ENCODE measurements around the gene NAPEPLD. TPM values are rescaled to one million over a fixed set of nuclear protein-coding genes. Genes with fewer than 3 reads are reported as not detected.
A peak's percentile ranks its signal among the peaks of the same experiment; 100 is the strongest.
"Not testable (repeated sequence)": the region's sequence is repeated elsewhere in the genome, so short reads cannot be mapped to it uniquely, and the experiment has no call there.

Gene NAPEPLD
- total RNA-seq, 1 experiment from 2014 or later: 22.6 TPM

- intact Hi-C loops (cut with micrococcal nuclease; ENCODE audit: unreplicated experiment): no loop called here
- H3F3A ChIP-seq (ENCODE audit: insufficient read depth, low read depth): peaks cover 13% of the 10 kb centered on the region; the same call in 1 of the 2 replicates
- no TSS peak for BruUV-seq (replicated peaks)
- no peaks in the 10 kb centered on the region for H3K9me2 ChIP-seq (ENCODE audit: insufficient read depth)
- no peak overlapping the region for H3K27ac ChIP-seq
- H3K27me3 ChIP-seq (ENCODE audit: insufficient read depth, low read depth): no peaks in the 10 kb centered on the region
- ChIA-PET CTCF (no interaction called here), POLR2A (ENCODE audit: unreplicated experiment) (no interaction called here)
- peaks cover 6% of the 10 kb centered on the region; the same call in 1 of the 2 replicates for H3K9me3 ChIP-seq (ENCODE audit: insufficient read depth, low read depth)
- TF ChIP-seq EZH2 (IDR thresholded peaks at IDR 0.05; ENCODE audit: low read depth) (no peak), CTCF (conservative IDR thresholded peaks at IDR 0.05) (no peak)
- no peaks in the 10 kb centered on the region for H4K20me1 ChIP-seq (ENCODE audit: insufficient read depth)
- H3K4me2 ChIP-seq: no peak overlapping the region
- no peak overlapping the region for H3K4me3 ChIP-seq
- H2AFZ ChIP-seq: no peak overlapping the region
- no peak for DNase-seq
- H3K4me1 ChIP-seq (replicated peaks; ENCODE audit: insufficient read depth): peaks cover 5% of the 10 kb centered on the region
- peaks cover 3% of the 10 kb centered on the region; the same call in 1 of the 2 replicates for H3K36me3 ChIP-seq (ENCODE audit: low read depth)
- H3K79me2 ChIP-seq (ENCODE audit: low read depth): no peaks in the 10 kb centered on the region
Measured at GRCh38 chr7:103115771-103116170, 33.1 kb downstream of the NAPEPLD start.

GRCh38 chr7:103114576-103115008 lies 34.3 kb downstream of the NAPEPLD start:
- H2AFZ ChIP-seq: no peak overlapping the region
- DNase-seq: no peak
- no TSS peak for BruUV-seq (replicated peaks)
- TF ChIP-seq EZH2 (IDR thresholded peaks at IDR 0.05; ENCODE audit: low read depth): no peak
- no peak for TF ChIP-seq CTCF (conservative IDR thresholded peaks at IDR 0.05)
- POLR2A ChIA-PET (ENCODE audit: unreplicated experiment): no interaction called here
- H3K9me3 ChIP-seq (ENCODE audit: insufficient read depth, low read depth): peaks cover 6% of the 10 kb centered on the region; the same call in 1 of the 2 replicates
- H3K27ac ChIP-seq: no peak overlapping the region
- no peak overlapping the region for H3K4me2 ChIP-seq
- no peaks in the 10 kb centered on the region for H3K9me2 ChIP-seq (ENCODE audit: insufficient read depth)
- H3K79me2 ChIP-seq (ENCODE audit: low read depth): no peaks in the 10 kb centered on the region
- no peaks in the 10 kb centered on the region for H3K36me3 ChIP-seq (ENCODE audit: low read depth)
- no peaks in the 10 kb centered on the region for H4K20me1 ChIP-seq (ENCODE audit: insufficient read depth)
- CTCF ChIA-PET: no interaction called here
- H3K4me1 ChIP-seq (replicated peaks; ENCODE audit: insufficient read depth): peaks cover 5% of the 10 kb centered on the region
- intact Hi-C loops (cut with micrococcal nuclease; ENCODE audit: unreplicated experiment): no loop called here
- no peaks in the 10 kb centered on the region for H3K27me3 ChIP-seq (ENCODE audit: insufficient read depth, low read depth)
- no peak overlapping the region for H3K4me3 ChIP-seq
- peaks cover 13% of the 10 kb centered on the region; the same call in 1 of the 2 replicates for H3F3A ChIP-seq (ENCODE audit: insufficient read depth, low read depth)

GRCh38 chr7:103113164-103113563 lies 35.7 kb downstream of the NAPEPLD start:
- no peaks in the 10 kb centered on the region for H3K27me3 ChIP-seq (ENCODE audit: insufficient read depth, low read depth)
- H3K27ac ChIP-seq: peak overlapping the region; percentile 13
- CTCF ChIA-PET: no interaction called here
- H3K4me2 ChIP-seq: no peak overlapping the region
- H3K36me3 ChIP-seq (ENCODE audit: low read depth): no peaks in the 10 kb centered on the region
- H3K4me3 ChIP-seq: no peak overlapping the region
- H3K9me3 ChIP-seq (ENCODE audit: insufficient read depth, low read depth): peaks cover 6% of the 10 kb centered on the region; the same call in 1 of the 2 replicates
- no peaks in the 10 kb centered on the region for H4K20me1 ChIP-seq (ENCODE audit: insufficient read depth)
- no TSS peak for BruUV-seq (replicated peaks)
- peaks cover 5% of the 10 kb centered on the region for H3K4me1 ChIP-seq (replicated peaks; ENCODE audit: insufficient read depth)
- POLR2A ChIA-PET (ENCODE audit: unreplicated experiment): no interaction called here
- TF ChIP-seq CTCF (conservative IDR thresholded peaks at IDR 0.05) (no peak), EZH2 (IDR thresholded peaks at IDR 0.05; ENCODE audit: low read depth) (no peak)
- DNase-seq: peak; percentile 69 to 73
- H3K79me2 ChIP-seq (ENCODE audit: low read depth): no peaks in the 10 kb centered on the region
- H2AFZ ChIP-seq: no peak overlapping the region
- H3F3A ChIP-seq (ENCODE audit: insufficient read depth, low read depth): peaks cover 13% of the 10 kb centered on the region; the same call in 1 of the 2 replicates
- intact Hi-C loops (cut with micrococcal nuclease; ENCODE audit: unreplicated experiment): no loop called here
- H3K9me2 ChIP-seq (ENCODE audit: insufficient read depth): no peaks in the 10 kb centered on the region

GRCh38 chr7:103106703-103107070 lies 42.2 kb downstream of the NAPEPLD start:
- POLR2A ChIA-PET (ENCODE audit: unreplicated experiment); CTCF ChIA-PET; H3K27me3 ChIP-seq (ENCODE audit: insufficient read depth, low read depth); DNase-seq; H3K9me3 ChIP-seq (ENCODE audit: insufficient read depth, low read depth); H3F3A ChIP-seq (ENCODE audit: insufficient read depth, low read depth); intact Hi-C loops (cut with micrococcal nuclease; ENCODE audit: unreplicated experiment); H3K4me2 ChIP-seq; H2AFZ ChIP-seq; H3K4me3 ChIP-seq; H3K4me1 ChIP-seq (replicated peaks; ENCODE audit: insufficient read depth); BruUV-seq (replicated peaks); H3K36me3 ChIP-seq (ENCODE audit: low read depth); H3K27ac ChIP-seq; H4K20me1 ChIP-seq (ENCODE audit: insufficient read depth); H3K9me2 ChIP-seq (ENCODE audit: insufficient read depth); H3K79me2 ChIP-seq (ENCODE audit: low read depth): not testable (repeated sequence)

Measured in PC-9 (cell line).